HTERT RPE-1 (cell line): ENCODE data around the gene B3GNT8.
"Not testable (repeated sequence)": the region's sequence is repeated elsewhere in the genome, so short reads cannot be mapped to it uniquely, and the experiment has no call there.

Source experiments
- in situ Hi-C: fragments of 300-500 bp; cut with MboI; formaldehyde crosslinking; loops from 4 replicates; pipeline ENCODE4 v1.14.3; 2020; ENCODE audit warnings: low sequenced_read_pairs

Gene B3GNT8

GRCh38 chr19:41416194-41416674 lies 10.9 kb downstream of the B3GNT8 start:
- in situ Hi-C loops, result no loop called here

- in situ Hi-C loops, result no loop called here
Observed at GRCh38 chr19:41415154-41415571, 12.0 kb downstream of the B3GNT8 start.

- in situ Hi-C loops, result no loop called here
Observed at GRCh38 chr19:41414461-41414860, 12.7 kb downstream of the B3GNT8 start.

- in situ Hi-C loops, result no loop called here
Observed at GRCh38 chr19:41413947-41414346, 13.2 kb downstream of the B3GNT8 start.

- in situ Hi-C loops, result no loop called here
Observed at GRCh38 chr19:41412953-41413352, 14.2 kb downstream of the B3GNT8 start.

- in situ Hi-C loops, result no loop called here
Observed at GRCh38 chr19:41411968-41412265, 15.3 kb downstream of the B3GNT8 start.

GRCh38 chr19:41411100-41411967 lies 15.8 kb downstream of the B3GNT8 start:
- in situ Hi-C loops, result no loop called here

- in situ Hi-C loops, result no loop called here
Observed at GRCh38 chr19:41410336-41411054, 16.7 kb downstream of the B3GNT8 start.

GRCh38 chr19:41409288-41409687 lies 17.9 kb downstream of the B3GNT8 start:
- in situ Hi-C loops, result no loop called here

- in situ Hi-C loops, result not testable (repeated sequence)
Observed at GRCh38 chr19:41408846-41409245, 18.3 kb downstream of the B3GNT8 start.

GRCh38 chr19:41408256-41408655 lies 18.9 kb downstream of the B3GNT8 start:
- in situ Hi-C loops, result no loop called here

- in situ Hi-C loops, result no loop called here
Observed at GRCh38 chr19:41407271-41407670, 19.9 kb downstream of the B3GNT8 start.

GRCh38 chr19:41405776-41406175 lies 21.4 kb downstream of the B3GNT8 start:
- in situ Hi-C loops, result no loop called here

GRCh38 chr19:41403181-41403970 lies 23.8 kb downstream of the B3GNT8 start:
- in situ Hi-C loops, result no loop called here

- in situ Hi-C loops, result no loop called here
Observed at GRCh38 chr19:41402010-41402409, 25.2 kb downstream of the B3GNT8 start.

- in situ Hi-C loops, result no loop called here
Observed at GRCh38 chr19:41401483-41401882, 25.7 kb downstream of the B3GNT8 start.

- in situ Hi-C loops, result no loop called here
Observed at GRCh38 chr19:41399525-41399924, 27.6 kb downstream of the B3GNT8 start.

- in situ Hi-C loops, result no loop called here
Observed at GRCh38 chr19:41399091-41399490, 28.1 kb downstream of the B3GNT8 start.

- in situ Hi-C loops, result no loop called here
Observed at GRCh38 chr19:41398598-41398997, 28.6 kb downstream of the B3GNT8 start.

GRCh38 chr19:41398050-41398418 lies 29.1 kb downstream of the B3GNT8 start:
- in situ Hi-C loops, result no loop called here
